ENCODE results near the gene SF3B5.

- TF ChIP-seq POLR2A (IDR thresholded peaks at IDR 0.05) (peak; percentile 25 to 76), CTCF (IDR thresholded peaks at IDR 0.05) (peak in 2 of 4 experiments; percentile 10 to 33)
Observed at GRCh38 chr6:144095134-144096002, at the start of gene SF3B5.

Data from uterus (tissue), 2 donors.